Liver (tissue), 9 donors: ENCODE data around the gene PRDM12. TPM values are rescaled to one million over a fixed set of nuclear protein-coding genes. Genes with fewer than 3 reads are reported as not detected.

Experiments
- DNase-seq: peaks from one replicate; pipeline ENCODE4 v3.0.0-alpha.2; 2017; ENCODE audit warnings: low spot score
- H3K27ac ChIP-seq, 2 donors: one replicate each; pipeline ENCODE4 v1.7.0; 2013; ENCODE audit warnings: inconsistent platforms in 2 of 2, low read length in 2 of 2, control low read depth in 1 of 2, low read depth in 1 of 2, mild to moderate bottlenecking in 1 of 2
- H3K27me3 ChIP-seq, 4 donors: one replicate each; pipeline versions ENCODE4 v1.6.1 to v1.7.0; 2013; ENCODE audit warnings: low read length in 3 of 4, inconsistent platforms in 1 of 4, mild to moderate bottlenecking in 1 of 4, moderate library complexity in 1 of 4; ENCODE audit not compliant: control insufficient read depth in 4 of 4, insufficient read depth in 4 of 4
- H3K36me3 ChIP-seq, 4 donors: one replicate each; pipeline versions ENCODE4 v1.6.1 to v1.7.0; 2013; ENCODE audit warnings: low read length in 3 of 4, mild to moderate bottlenecking in 3 of 4, low read depth in 1 of 4, moderate library complexity in 1 of 4; ENCODE audit not compliant: control insufficient read depth in 4 of 4, insufficient read depth in 3 of 4
- H3K4me1 ChIP-seq, 4 donors: one replicate each; pipeline versions ENCODE4 v1.6.1 to v1.7.0; 2013; ENCODE audit warnings: low read length in 3 of 4, mild to moderate bottlenecking in 3 of 4, moderate library complexity in 1 of 4; ENCODE audit not compliant: control insufficient read depth in 4 of 4, insufficient read depth in 4 of 4
- H3K4me3 ChIP-seq, 3 donors: one replicate each; pipeline versions ENCODE4 v1.6.1 to v1.7.0; 2013; ENCODE audit warnings: low read length in 3 of 3, control low read depth in 1 of 3, low read depth in 1 of 3, mild to moderate bottlenecking in 1 of 3
- H3K9ac ChIP-seq, 2 donors: one replicate each; pipeline ENCODE4 v1.7.0; 2013; ENCODE audit warnings: low read length in 2 of 2, mild to moderate bottlenecking in 2 of 2, moderate library complexity in 2 of 2, control low read depth in 1 of 2, low read depth in 1 of 2
- H3K9me3 ChIP-seq, 4 donors: one replicate each; pipeline versions ENCODE4 v1.6.1 to v1.7.0; 2013; ENCODE audit warnings: low read length in 3 of 4; ENCODE audit not compliant: control insufficient read depth in 4 of 4
- CTCF ChIP-seq: fragments of 150-350 bp; IDR thresholded peaks from 2 replicates; pipeline ENCODE4 v1.5.1; 2017; ENCODE audit warnings: improper control_type of control experiment, low read depth, low read length; ENCODE audit not compliant: missing input control
- FOXA2 ChIP-seq: IDR thresholded peaks from 2 replicates; pipeline ENCODE4 v1.6.1; 2016; ENCODE audit warnings: antibody characterized with exemption
- HNF4A ChIP-seq, 2 donors: conservative IDR thresholded peaks; 2 replicates each; pipeline ENCODE4 v1.6.1; 2016; ENCODE audit warnings: antibody characterized with exemption in 2 of 2, mild to moderate bottlenecking in 2 of 2
- JUND ChIP-seq, 2 donors: IDR thresholded peaks; 2 replicates each; pipeline ENCODE4 v1.6.1; 2016; ENCODE audit warnings: antibody characterized with exemption in 2 of 2
- MAX ChIP-seq: IDR thresholded peaks from 2 replicates; pipeline ENCODE4 v1.6.1; 2016; ENCODE audit warnings: antibody characterized with exemption
- NR2F2 ChIP-seq: IDR thresholded peaks from 2 replicates; pipeline ENCODE4 v1.6.1; 2016; ENCODE audit warnings: antibody characterized with exemption
- RAD21 ChIP-seq, 2 donors: IDR thresholded peaks; 2 replicates each; pipeline ENCODE4 v1.6.1; 2016; ENCODE audit warnings: antibody characterized with exemption in 2 of 2, mild to moderate bottlenecking in 2 of 2
- REST ChIP-seq: IDR thresholded peaks from 2 replicates; pipeline ENCODE4 v1.6.1; 2016; ENCODE audit warnings: antibody characterized with exemption, mild to moderate bottlenecking
- RXRA ChIP-seq, 2 donors: IDR thresholded peaks; 2 replicates each; pipeline ENCODE4 v1.6.1; 2017 to 2018; ENCODE audit warnings: antibody characterized with exemption in 2 of 2, mild to moderate bottlenecking in 1 of 2
- SP1 ChIP-seq: IDR thresholded peaks from 2 replicates; pipeline ENCODE4 v1.6.1; 2018; ENCODE audit warnings: antibody characterized with exemption, mild to moderate bottlenecking
- TAF1 ChIP-seq: conservative IDR thresholded peaks from 2 replicates; pipeline ENCODE4 v1.6.1; 2016; ENCODE audit warnings: antibody characterized with exemption, mild to moderate bottlenecking
- YY1 ChIP-seq: IDR thresholded peaks from 2 replicates; pipeline ENCODE4 v1.6.1; 2016; ENCODE audit warnings: antibody characterized with exemption, mild to moderate bottlenecking
- ZBTB33 ChIP-seq: IDR thresholded peaks from 2 replicates; pipeline ENCODE4 v1.6.1; 2016; ENCODE audit warnings: antibody characterized with exemption
- WGBS: extraction: QIAGEN DNeasy Blood & Tissue Kit; methylation state at CpG from one replicate; pipeline ENCODE4 v1.1.7; 2013; 5-methylcytosine and 5-hydroxymethylcytosine counted together
- polyA plus RNA-seq, 2 donors: library from polyadenylated mRNA; stranded (reverse) in 1 of 2; unstranded in 1 of 2; fragments of 200-250 nt in 1 of 2; fragments of >200 nt in 1 of 2; fragmentation: Nextera tagmentation in 1 of 2; extraction: Ambion mirVana in 1 of 2; gene quantifications; one replicate each; pipeline versions ENCODE4 v1.2.1 to v1.2.3, GENCODE V29; 2013 to 2015
- total RNA-seq, 2 donors: library from RNA; depleted of rRNA; stranded (reverse); fragments of >200 nt; gene quantifications; one replicate each; pipeline ENCODE4 v1.2.3, GENCODE V29; 2014
- donor health status: healthy.
- donor health status: healthy.
- donor health status: healthy.
- donor health status: healthy.
- donor health status: healthy.

Gene PRDM12
- total and polyA plus RNA-seq, 4 donors, result 0.02 TPM; not detected in 3

- H3K27me3 ChIP-seq, result no peaks in the 10 kb centered on the region
- 95% methylated on average over 13 of the region's 13 CpGs for WGBS
- no peaks in the 10 kb centered on the region for H3K4me1 ChIP-seq
- TF ChIP-seq SP1, result no peak
- TF ChIP-seq REST, result no peak
- H3K27ac ChIP-seq, result no peak overlapping the region
- H3K9ac ChIP-seq, result no peak overlapping the region
- peaks cover 19 to 89% (median 53%) of the 10 kb centered on the region in 4 donors for H3K36me3 ChIP-seq
- H3K9me3 ChIP-seq, result no peaks in the 10 kb centered on the region
- DNase-seq, result no peak
- H3K4me3 ChIP-seq, result no peak overlapping the region
Measured at GRCh38 chr9:130632081-130632710, 32.2 kb upstream of the PRDM12 start.

- H3K9ac ChIP-seq, result no peak overlapping the region
- TF ChIP-seq MAX, result no peak
- TF ChIP-seq JUND (IDR thresholded peaks at IDR 0.05), result no peak
- no peak overlapping the region for H3K27ac ChIP-seq
- DNase-seq, result no peak
- H3K27me3 ChIP-seq, result no peaks in the 10 kb centered on the region
- 96% methylated on average over 7 of the region's 7 CpGs for WGBS
- H3K4me3 ChIP-seq, result no peak overlapping the region
- H3K4me1 ChIP-seq, result no peaks in the 10 kb centered on the region
- peaks cover 15 to 84% (median 50%) of the 10 kb centered on the region in 4 donors for H3K36me3 ChIP-seq
- no peaks in the 10 kb centered on the region for H3K9me3 ChIP-seq
Measured at GRCh38 chr9:130632841-130633240, 31.6 kb upstream of the PRDM12 start.

- Histone ChIP-seq H3K4me3 (no peak overlapping the region), H3K4me1 (no peaks in the 10 kb centered on the region), H3K9me3 (no peaks in the 10 kb centered on the region), H3K27ac (no peak overlapping the region), H3K9ac (no peak overlapping the region), H3K27me3 (no peaks in the 10 kb centered on the region), H3K36me3 (peaks cover 19 to 84% (median 48%) of the 10 kb centered on the region in 4 donors)
- WGBS, result 95% methylated on average over 25 of the region's 25 CpGs
- TF ChIP-seq NR2F2 (no peak), MAX (no peak), ZBTB33 (no peak), RXRA (IDR thresholded peaks at IDR 0.05) (no peak), CTCF (no peak), REST (no peak), SP1 (no peak), TAF1 (no peak), FOXA2 (no peak), RAD21 (IDR thresholded peaks at IDR 0.05) (no peak), YY1 (no peak), HNF4A (conservative IDR thresholded peaks at IDR 0.05) (no peak)
- no peak for DNase-seq
Measured at GRCh38 chr9:130633336-130634190, 30.8 kb upstream of the PRDM12 start.
